ENCODE measurements around the gene ZKSCAN1. TPM values are rescaled to one million over a fixed set of nuclear protein-coding genes. Genes with fewer than 3 reads are reported as not detected.

ZKSCAN1 gene
- total RNA-seq, 2 donors from 2014 or later, result 70.3 to 78.2 TPM

- H3K27ac Mint-ChIP-seq, result no peak overlapping the region
Measured at GRCh38 chr7:100061518-100062193, 46.3 kb downstream of the ZKSCAN1 start.

GRCh38 chr7:100063376-100063775 lies 48.0 kb downstream of the ZKSCAN1 start:
- Mint-ChIP-seq H3K4me1 (ENCODE audit: low read depth) (no peaks in the 10 kb centered on the region), H3K27ac (peak overlapping the region; percentile 28), H3K4me3 (no peak overlapping the region), H3K27me3 (ENCODE audit: low read depth) (no peaks in the 10 kb centered on the region), H3K9me3 (no peaks in the 10 kb centered on the region), H3K36me3 (ENCODE audit: insufficient read depth in 2 of 2) (peaks cover 4 to 5% of the 10 kb centered on the region in 2 donors)
- ATAC-seq (replicated peaks in 1 of 2) (no peak), DNase-seq (no peak)

More at GRCh38 chr7:100061518-100062193, 46.3 kb downstream of the ZKSCAN1 start:
- no peak for ATAC-seq (replicated peaks in 1 of 2)
- Mint-ChIP-seq H3K4me1 (ENCODE audit: low read depth) (no peaks in the 10 kb centered on the region), H3K9me3 (no peaks in the 10 kb centered on the region), H3K4me3 (no peak overlapping the region), H3K27me3 (ENCODE audit: low read depth) (no peaks in the 10 kb centered on the region), H3K36me3 (ENCODE audit: insufficient read depth in 2 of 2) (peaks cover 4 to 5% of the 10 kb centered on the region in 2 donors)
- no peak for DNase-seq

- Mint-ChIP-seq H3K36me3 (ENCODE audit: insufficient read depth in 2 of 2) (peaks cover 4 to 5% of the 10 kb centered on the region in 2 donors), H3K27me3 (ENCODE audit: low read depth) (no peaks in the 10 kb centered on the region), H3K4me1 (ENCODE audit: low read depth) (no peaks in the 10 kb centered on the region), H3K9me3 (no peaks in the 10 kb centered on the region), H3K4me3 (no peak overlapping the region), H3K27ac (no peak overlapping the region)
- DNase-seq (no peak), ATAC-seq (replicated peaks in 1 of 2) (no peak)
Measured at GRCh38 chr7:100064162-100064561, 48.8 kb downstream of the ZKSCAN1 start.

DNA sequence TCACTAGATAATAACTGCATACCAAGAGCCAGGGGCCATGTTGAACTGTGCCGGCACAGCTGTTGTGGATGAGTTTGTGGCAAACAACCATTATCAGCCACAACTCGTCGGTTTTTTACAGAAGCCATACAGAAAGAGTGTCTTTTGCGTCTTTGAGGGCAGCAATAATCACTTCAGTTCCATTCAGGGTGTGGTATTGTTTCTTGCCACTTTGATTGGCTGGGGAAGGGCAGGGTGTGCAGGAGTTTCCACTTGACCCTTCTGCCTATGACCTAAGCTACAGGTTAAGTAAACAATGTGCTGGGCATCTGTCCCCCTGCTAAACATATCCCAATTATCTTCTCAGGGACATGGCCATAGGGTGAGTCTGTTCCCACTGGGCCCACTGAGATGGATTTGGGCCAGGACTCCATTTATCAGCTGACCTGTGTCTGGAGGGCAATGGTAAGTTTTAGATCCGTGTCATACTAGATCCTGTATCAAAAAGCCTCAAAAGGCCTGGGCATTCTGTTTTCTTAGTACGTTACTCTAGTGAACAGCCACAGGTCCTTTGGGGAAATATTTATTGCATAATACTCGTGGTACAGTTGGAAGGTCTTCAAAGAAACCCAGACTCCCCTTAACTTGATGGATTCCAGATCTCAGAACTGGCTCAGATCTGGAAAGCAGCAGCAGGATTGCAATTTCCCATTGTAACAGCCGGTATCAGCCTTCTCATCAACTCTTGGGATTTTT lies 50.2 kb downstream of the ZKSCAN1 start:
- ATAC-seq (replicated peaks in 1 of 2) (no peak), DNase-seq (no peak)
- Mint-ChIP-seq H3K9me3 (peaks cover 4 to 5% of the 10 kb centered on the region in 2 donors), H3K36me3 (ENCODE audit: insufficient read depth in 2 of 2) (peaks cover 17% of the 10 kb centered on the region in 2 donors), H3K4me3 (no peak overlapping the region), H3K27me3 (ENCODE audit: low read depth) (no peaks in the 10 kb centered on the region), H3K4me1 (ENCODE audit: low read depth) (no peaks in the 10 kb centered on the region), H3K27ac (no peak overlapping the region)

- Mint-ChIP-seq H3K9me3 (peaks cover 12 to 18% of the 10 kb centered on the region in 2 donors), H3K4me1 (ENCODE audit: low read depth) (no peaks in the 10 kb centered on the region), H3K27ac (no peak overlapping the region), H3K4me3 (no peak overlapping the region), H3K36me3 (ENCODE audit: insufficient read depth in 2 of 2) (peaks cover 28% of the 10 kb centered on the region in 2 donors), H3K27me3 (ENCODE audit: low read depth) (no peaks in the 10 kb centered on the region)
- DNase-seq (no peak), ATAC-seq (replicated peaks in 1 of 2) (no peak)
Measured at GRCh38 chr7:100066953-100067352, 51.6 kb downstream of the ZKSCAN1 start.

DNA sequence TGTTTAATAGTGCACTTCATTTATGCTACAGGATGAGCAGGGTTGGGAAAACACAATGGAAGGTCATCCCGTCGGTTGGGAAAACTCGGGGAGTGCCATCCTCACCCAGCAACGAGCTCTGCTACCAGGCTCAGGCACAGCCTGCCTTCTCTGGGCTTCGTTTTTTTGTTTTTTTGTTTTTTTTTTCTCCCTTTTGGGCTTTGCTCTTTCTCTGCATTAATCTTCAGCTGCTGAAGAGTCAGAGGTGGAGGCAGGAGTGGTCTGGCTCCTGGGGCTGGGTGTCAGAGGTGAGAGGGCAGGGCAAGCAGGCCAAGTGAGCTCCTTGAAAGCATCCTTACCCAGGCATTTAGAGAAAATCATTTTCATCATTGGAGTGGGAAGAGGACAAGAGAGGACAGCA lies 54.6 kb downstream of the ZKSCAN1 start:
- peaks cover 19 to 28% of the 10 kb centered on the region in 2 donors for H3K9me3 Mint-ChIP-seq
- no peaks in the 10 kb centered on the region for H3K4me1 Mint-ChIP-seq (ENCODE audit: low read depth)
- H3K27ac Mint-ChIP-seq, result no peak overlapping the region
- no peak for DNase-seq
- no peak for ATAC-seq (replicated peaks in 1 of 2)
- peaks cover 41 to 55% of the 10 kb centered on the region in 2 donors for H3K36me3 Mint-ChIP-seq (ENCODE audit: insufficient read depth in 2 of 2)
- no peaks in the 10 kb centered on the region for H3K27me3 Mint-ChIP-seq (ENCODE audit: low read depth)
- no peak overlapping the region for H3K4me3 Mint-ChIP-seq

GRCh38 chr7:100071018-100071723 lies 55.8 kb downstream of the ZKSCAN1 start:
- Mint-ChIP-seq H3K27ac (no peak overlapping the region), H3K4me1 (ENCODE audit: low read depth) (no peaks in the 10 kb centered on the region), H3K36me3 (ENCODE audit: insufficient read depth in 2 of 2) (peaks cover 49 to 65% of the 10 kb centered on the region in 2 donors), H3K4me3 (no peak overlapping the region), H3K9me3 (peaks cover 19 to 28% of the 10 kb centered on the region in 2 donors), H3K27me3 (ENCODE audit: low read depth) (no peaks in the 10 kb centered on the region)
- ATAC-seq (replicated peaks in 1 of 2) (no peak), DNase-seq (no peak)

GRCh38 chr7:100072462-100072861 lies 57.1 kb downstream of the ZKSCAN1 start:
- Mint-ChIP-seq H3K27me3 (ENCODE audit: low read depth) (no peaks in the 10 kb centered on the region), H3K4me1 (ENCODE audit: low read depth) (no peaks in the 10 kb centered on the region), H3K9me3 (peaks cover 19 to 28% of the 10 kb centered on the region in 2 donors), H3K36me3 (ENCODE audit: insufficient read depth in 2 of 2) (peaks cover 54 to 73% of the 10 kb centered on the region in 2 donors), H3K4me3 (no peak overlapping the region), H3K27ac (no peak overlapping the region)
- DNase-seq (no peak), ATAC-seq (replicated peaks in 1 of 2) (no peak)

GRCh38 chr7:100074841-100075240 lies 59.4 kb downstream of the ZKSCAN1 start:
- no peak overlapping the region for H3K27ac Mint-ChIP-seq
- DNase-seq (no peak), ATAC-seq (replicated peaks in 1 of 2) (no peak)
- H3K36me3 Mint-ChIP-seq (ENCODE audit: insufficient read depth in 2 of 2), result peaks cover 50 to 68% of the 10 kb centered on the region in 2 donors
- peaks cover 19 to 28% of the 10 kb centered on the region in 2 donors for H3K9me3 Mint-ChIP-seq
- H3K27me3 Mint-ChIP-seq (ENCODE audit: low read depth), result no peaks in the 10 kb centered on the region
- no peak overlapping the region for H3K4me3 Mint-ChIP-seq
- H3K4me1 Mint-ChIP-seq (ENCODE audit: low read depth), result peaks cover 2% of the 10 kb centered on the region

- ATAC-seq (replicated peaks in 1 of 2), result no peak
- H3K27me3 Mint-ChIP-seq (ENCODE audit: low read depth), result no peaks in the 10 kb centered on the region
- H3K27ac Mint-ChIP-seq, result no peak overlapping the region
Measured at GRCh38 chr7:100075418-100075817, 60.0 kb downstream of the ZKSCAN1 start.

DNA sequence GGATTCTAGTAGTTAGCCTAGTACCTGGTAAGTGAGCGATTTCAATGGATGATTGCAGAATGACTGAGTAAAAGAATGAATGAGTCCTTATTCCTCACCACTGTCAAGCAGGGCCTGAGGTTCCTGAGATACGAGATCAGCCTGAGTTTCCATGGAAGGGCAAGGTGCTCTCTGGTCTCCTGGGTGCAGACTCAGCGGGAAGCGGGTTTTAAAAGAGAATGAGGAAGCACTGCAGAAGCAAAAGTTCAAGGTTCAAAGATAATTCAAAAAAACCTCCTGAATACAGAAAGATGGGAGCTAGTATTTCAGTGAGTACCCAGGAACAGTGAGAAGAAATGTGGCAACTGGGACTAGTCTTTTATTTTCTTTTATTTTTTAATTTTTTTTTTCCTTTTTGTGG lies 61.8 kb downstream of the ZKSCAN1 start:
- Mint-ChIP-seq H3K4me3 (no peak overlapping the region), H3K36me3 (ENCODE audit: insufficient read depth in 2 of 2) (peaks cover 28 to 50% of the 10 kb centered on the region in 2 donors), H3K27ac (no peak overlapping the region), H3K4me1 (ENCODE audit: low read depth) (peaks cover 18% of the 10 kb centered on the region), H3K27me3 (ENCODE audit: low read depth) (no peaks in the 10 kb centered on the region), H3K9me3 (peaks cover 4 to 8% of the 10 kb centered on the region in 2 donors)
- DNase-seq (no peak), ATAC-seq (replicated peaks in 1 of 2) (no peak)

More at GRCh38 chr7:100075418-100075817, 60.0 kb downstream of the ZKSCAN1 start:
- Mint-ChIP-seq H3K9me3 (peaks cover 17 to 24% of the 10 kb centered on the region in 2 donors), H3K36me3 (ENCODE audit: insufficient read depth in 2 of 2) (peaks cover 44 to 62% of the 10 kb centered on the region in 2 donors), H3K4me3 (no peak overlapping the region), H3K4me1 (ENCODE audit: low read depth) (peaks cover 8% of the 10 kb centered on the region)
- DNase-seq, result no peak

- Mint-ChIP-seq H3K4me3 (no peak overlapping the region), H3K9me3 (no peaks in the 10 kb centered on the region), H3K27me3 (ENCODE audit: low read depth) (no peaks in the 10 kb centered on the region), H3K36me3 (ENCODE audit: insufficient read depth in 2 of 2) (peaks cover 17 to 33% of the 10 kb centered on the region in 2 donors), H3K27ac (no peak overlapping the region), H3K4me1 (ENCODE audit: low read depth) (peaks cover 28% of the 10 kb centered on the region)
- DNase-seq (no peak), ATAC-seq (replicated peaks in 1 of 2) (no peak)
Measured at GRCh38 chr7:100079024-100079560, 63.7 kb downstream of the ZKSCAN1 start.

Data from activated T-cell treated with anti-CD3 and anti-CD28 coated beads, Interleukin-2, amount 50 U/mL, for 72 hours (primary cell).